Transverse colon (tissue), 4 donors: ENCODE results near the gene SPHK1. TPM values are rescaled to one million over a fixed set of nuclear protein-coding genes. Genes with fewer than 3 reads are reported as not detected.
"Not testable (repeated sequence)": the region's sequence is repeated elsewhere in the genome, so short reads cannot be mapped to it uniquely, and the experiment has no call there.

Experiments used
- DNase-seq: peaks from one replicate; pipeline ENCODE4 v3.0.0-alpha.2; 2019
- H3K27ac ChIP-seq, 4 donors: fragments of 200-600 bp; sonication (generic); 2 replicates each; pipeline ENCODE4 v1.5.1; 2016 to 2018; ENCODE audit warnings: inconsistent platforms in 4 of 4
- H3K27me3 ChIP-seq: fragments of 200-600 bp; sonication (generic); 2 replicates; pipeline ENCODE4 v1.5.1; 2017; ENCODE audit warnings: inconsistent platforms
- H3K36me3 ChIP-seq, 4 donors: fragments of 200-600 bp; sonication (generic); 2 replicates each; pipeline ENCODE4 v1.5.1; 2017 to 2019; ENCODE audit warnings: inconsistent platforms in 4 of 4
- H3K4me1 ChIP-seq, 4 donors: fragments of 200-600 bp; sonication (generic); 2 replicates each; pipeline ENCODE4 v1.5.1; 2017 to 2020; ENCODE audit warnings: inconsistent platforms in 4 of 4
- H3K4me3 ChIP-seq, 4 donors: fragments of 200-600 bp; sonication (generic); 1 replicate in 1 of 4; 2 replicates in 3 of 4; pipeline versions ENCODE4 v1.5.1 to v1.6.1; 2017 to 2019; ENCODE audit warnings: inconsistent platforms in 4 of 4
- H3K9me3 ChIP-seq, 2 donors: fragments of 200-600 bp; sonication (generic); 2 replicates each; pipeline ENCODE4 v1.5.1; 2017 to 2019; ENCODE audit warnings: inconsistent platforms in 2 of 2
- CTCF ChIP-seq, 5 experiments: fragments of 200-600 bp in 3 of 5; fragments of 450-650 bp in 2 of 5; sonication (generic) in 3 of 5; IDR thresholded peaks; 1 replicate in 2 of 5; 2 replicates in 3 of 5; pipeline ENCODE4 v1.5.1; 2016 to 2017; ENCODE audit warnings: antibody characterized with exemption in 5 of 5, inconsistent platforms in 3 of 5, mild to moderate bottlenecking in 2 of 5, moderate library complexity in 1 of 5
- EP300 ChIP-seq: sonication (generic); formaldehyde crosslinking; IDR thresholded peaks from one replicate; pipeline ENCODE4 v1.6.1; 2017; ENCODE audit warnings: antibody characterized with exemption, low read depth
- POLR2A ChIP-seq: fragments of 450-650 bp; IDR thresholded peaks from one replicate; pipeline ENCODE4 v1.6.1; 2016; ENCODE audit warnings: antibody characterized with exemption, mild to moderate bottlenecking, moderate library complexity
- POLR2AphosphoS5 ChIP-seq, 3 donors: sonication (generic); formaldehyde crosslinking; IDR thresholded peaks; one replicate each; pipeline ENCODE4 v1.6.1; 2016; ENCODE audit warnings: antibody characterized with exemption in 3 of 3
- WGBS, 2 donors: methylation state at CpG; one replicate each; pipeline ENCODE4 v1.1.5; 2018; ENCODE audit warnings: low coverage in 1 of 2; 5-methylcytosine and 5-hydroxymethylcytosine counted together
- in situ Hi-C, 4 donors: fragments of 200-750 bp; cut with MboI; loops; one replicate each; pipeline versions ENCODE4 v1.15.0 to v1.15.1; 2017; ENCODE audit warnings: low sequenced_read_pairs in 3 of 4, low pct_ligation_motif_present in 1 of 4, low pct_unique_long_range_greater_than_20kb in 1 of 4
- intact Hi-C: fragments of 100-400 bp; cut with DNase I; formaldehyde crosslinking; loops from one replicate; pipeline ENCODE4 v1.15.1; 2023; ENCODE audit warnings: low total_unique reads
- total RNA-seq, 4 donors: library from RNA; depleted of rRNA; stranded (reverse); fragments of >200 nt; gene quantifications; one replicate each; pipeline ENCODE4 v1.1.0, GENCODE V29; 2016

Gene SPHK1
- total RNA-seq, 4 donors from 2014 or later: 4.2 to 16.1 (median 6.8) TPM; not detected in 1

GRCh38 chr17:76341301-76341700 is 43.1 kb upstream of the SPHK1 start:
- in situ Hi-C loops: no loop called here
- Histone ChIP-seq H3K27me3 (no peaks in the 10 kb centered on the region), H3K4me1 (no peaks in the 10 kb centered on the region), H3K4me3 (no peak overlapping the region), H3K9me3 (no peaks in the 10 kb centered on the region), H3K36me3 (peaks cover 0 to 29% (median 4%) of the 10 kb centered on the region in 4 donors), H3K27ac (no peak overlapping the region)
- TF ChIP-seq EP300: no peak
- TF ChIP-seq CTCF (IDR thresholded peaks at IDR 0.05): no peak
- TF ChIP-seq POLR2AphosphoS5 (IDR thresholded peaks at IDR 0.05): no peak
- no peak for TF ChIP-seq POLR2A
- intact Hi-C loops: no loop called here
- WGBS, 2 donors: 80 to 93% methylated on average over 4 to 6 of the region's 6 CpGs
- DNase-seq: no peak

- no peaks in the 10 kb centered on the region for H3K27me3 ChIP-seq
- no peak for DNase-seq
- TF ChIP-seq POLR2AphosphoS5 (IDR thresholded peaks at IDR 0.05) (no peak), EP300 (no peak), CTCF (IDR thresholded peaks at IDR 0.05) (no peak), POLR2A (no peak)
- in situ Hi-C loops (no loop called here), intact Hi-C loops (no loop called here)
- H3K27ac ChIP-seq: no peak overlapping the region
- H3K9me3 ChIP-seq: no peaks in the 10 kb centered on the region
- H3K36me3 ChIP-seq: peaks cover 0 to 44% (median 12%) of the 10 kb centered on the region in 4 donors
- no peak overlapping the region for H3K4me3 ChIP-seq
- no peaks in the 10 kb centered on the region for H3K4me1 ChIP-seq
- WGBS, 2 donors: 95% methylated on average over 7 of the region's 7 CpGs; no CpG with 5 or more reads in 1 of the 2 donors
These were observed 41.3 kb upstream of the SPHK1 start for GRCh38 chr17:76343106-76343505.

GRCh38 chr17:76345377-76345974 is 38.9 kb upstream of the SPHK1 start:
- DNase-seq: no peak
- no peak overlapping the region for H3K27ac ChIP-seq
- peaks cover 0 to 47% (median 15%) of the 10 kb centered on the region in 4 donors for H3K36me3 ChIP-seq
- H3K9me3 ChIP-seq: no peaks in the 10 kb centered on the region
- TF ChIP-seq CTCF (IDR thresholded peaks at IDR 0.05) (no peak), EP300 (no peak), POLR2A (no peak), POLR2AphosphoS5 (IDR thresholded peaks at IDR 0.05) (no peak)
- in situ Hi-C loops: no loop called here
- no peaks in the 10 kb centered on the region for H3K27me3 ChIP-seq
- WGBS, 2 donors: 92 to 93% methylated on average over 14 of the region's 14 CpGs
- H3K4me3 ChIP-seq: no peak overlapping the region
- H3K4me1 ChIP-seq: no peaks in the 10 kb centered on the region
- intact Hi-C loops: no loop called here

- in situ Hi-C loops, H3K27me3 ChIP-seq, intact Hi-C loops, DNase-seq, H3K27ac ChIP-seq, H3K9me3 ChIP-seq, H3K4me3 ChIP-seq: not testable (repeated sequence)
- H3K36me3 ChIP-seq: peaks cover 0 to 47% (median 15%) of the 10 kb centered on the region in 4 donors
- H3K4me1 ChIP-seq: peaks cover 0 to 10% (median 1%) of the 10 kb centered on the region in 4 donors
- WGBS, 2 donors: 95 to 97% methylated on average over 4 to 11 of the region's 11 CpGs
These were observed 37.5 kb upstream of the SPHK1 start for GRCh38 chr17:76346936-76347335.

- intact Hi-C loops (no loop called here), in situ Hi-C loops (no loop called here)
- Histone ChIP-seq H3K27ac (no peak overlapping the region), H3K36me3 (peaks cover 0 to 25% (median 11%) of the 10 kb centered on the region in 4 donors), H3K4me1 (peaks cover 7 to 27% (median 17%) of the 10 kb centered on the region in 4 donors), H3K4me3 (no peak overlapping the region), H3K27me3 (no peaks in the 10 kb centered on the region), H3K9me3 (no peaks in the 10 kb centered on the region)
- TF ChIP-seq POLR2A (no peak), CTCF (IDR thresholded peaks at IDR 0.05) (no peak), EP300 (no peak), POLR2AphosphoS5 (IDR thresholded peaks at IDR 0.05) (no peak)
- DNase-seq: no peak
- WGBS, 2 donors: 93 to 100% methylated on average over 3 to 5 of the region's 5 CpGs
These were observed 33.9 kb upstream of the SPHK1 start for GRCh38 chr17:76350463-76350862.
